OCI-LY1 (cell line): Measurements from ENCODE around the gene TNFRSF11A.

ENCODE experiments used
- H2AFZ ChIP-seq: fragments of 200-600 bp; sonication (generic), shearing (Covaris generic); 2 replicates; pipeline ENCODE4 v1.6.0; 2014; ENCODE audit warnings: antibody characterized with exemption, mild to moderate bottlenecking, low read length
- H3F3A ChIP-seq: fragments of 200-600 bp; sonication (generic), shearing (Covaris generic); 2 replicates; pipeline ENCODE4 v1.6.0; 2014; ENCODE audit warnings: mild to moderate bottlenecking, antibody characterized with exemption, low read length, moderate library complexity; ENCODE audit not compliant: insufficient read depth
- H3K27ac ChIP-seq: fragments of 200-600 bp; sonication (generic); 2 replicates; pipeline ENCODE4 v1.5.1; 2014; ENCODE audit warnings: low read length, mixed run types, mild to moderate bottlenecking, low read depth; ENCODE audit not compliant: poor library complexity, severe bottlenecking
- H3K27me3 ChIP-seq: fragments of 200-600 bp; sonication (generic); 2 replicates; pipeline ENCODE4 v1.6.0; 2014; ENCODE audit warnings: antibody characterized with exemption, mild to moderate bottlenecking, low read length, moderate library complexity; ENCODE audit not compliant: insufficient read depth
- H3K36me3 ChIP-seq: fragments of 200-600 bp; sonication (generic); 2 replicates; pipeline ENCODE4 v1.6.1; 2014; ENCODE audit warnings: mild to moderate bottlenecking, antibody characterized with exemption, low read length, moderate library complexity, mixed read lengths; ENCODE audit not compliant: insufficient read depth
- H3K4me1 ChIP-seq: fragments of 200-600 bp; sonication (generic); 2 replicates; pipeline ENCODE4 v1.5.1; 2014; ENCODE audit warnings: mild to moderate bottlenecking, low read length, moderate library complexity; ENCODE audit not compliant: insufficient read depth, severe bottlenecking
- H3K4me2 ChIP-seq: fragments of 200-600 bp; sonication (generic), shearing (Covaris generic); 2 replicates; pipeline ENCODE4 v1.6.1; 2014; ENCODE audit warnings: low read length
- H3K4me3 ChIP-seq: fragments of 200-600 bp; sonication (generic); 2 replicates; pipeline ENCODE4 v1.5.1; 2014; ENCODE audit warnings: low read length, low read depth, mild to moderate bottlenecking, mixed read lengths; ENCODE audit not compliant: poor library complexity, severe bottlenecking
- H3K79me2 ChIP-seq: fragments of 200-600 bp; shearing (Covaris generic); 2 replicates; pipeline ENCODE4 v1.6.1; 2016; ENCODE audit warnings: mixed run types, low read length, mixed read lengths; ENCODE audit not compliant: insufficient read depth
- H3K9ac ChIP-seq: fragments of 200-600 bp; sonication (generic), shearing (Covaris generic); 2 replicates; pipeline ENCODE4 v1.6.1; 2014; ENCODE audit warnings: mild to moderate bottlenecking, low read length, mixed read lengths
- H3K9me2 ChIP-seq: fragments of 200-600 bp; sonication (generic), shearing (Covaris generic); 2 replicates; pipeline ENCODE4 v1.6.1; 2014; ENCODE audit warnings: low read depth, mild to moderate bottlenecking, low read length, mixed read lengths
- H3K9me3 ChIP-seq: fragments of 200-600 bp; shearing (Covaris generic); 2 replicates; pipeline ENCODE4 v1.6.1; 2014; ENCODE audit warnings: low read length, mixed read lengths
- H4K20me1 ChIP-seq: fragments of 200-600 bp; sonication (generic), shearing (Covaris generic); 2 replicates; pipeline ENCODE4 v1.6.0; 2016; ENCODE audit warnings: mild to moderate bottlenecking, low read length; ENCODE audit not compliant: insufficient read depth
- CTCF ChIP-seq: fragments of 200-600 bp; sonication (generic), shearing (Covaris generic); IDR thresholded peaks from 2 replicates; pipeline ENCODE4 v1.5.1; 2017; ENCODE audit warnings: mild to moderate bottlenecking, antibody characterized with exemption, low read length, moderate library complexity, mixed read lengths
- EZH2 ChIP-seq: fragments of 200-600 bp; sonication (generic), shearing (Covaris generic); IDR thresholded peaks from 2 replicates; pipeline ENCODE4 v1.8.0; 2017; ENCODE audit warnings: borderline replicate concordance, mixed run types, mild to moderate bottlenecking, antibody characterized with exemption, low read length, moderate library complexity, mixed read lengths

The TNFRSF11A gene

GRCh38 chr18:62418258-62418657, 93.1 kb downstream of the TNFRSF11A start:
- H3K79me2 ChIP-seq: no peaks in the 10 kb centered on the region
- H3K4me3 ChIP-seq: no peak overlapping the region
- H2AFZ ChIP-seq: no peak overlapping the region
- no peaks in the 10 kb centered on the region for H3K27me3 ChIP-seq
- no peaks in the 10 kb centered on the region for H3K36me3 ChIP-seq
- H3K9me2 ChIP-seq: no peaks in the 10 kb centered on the region
- no peaks in the 10 kb centered on the region for H4K20me1 ChIP-seq
- H3K27ac ChIP-seq: no peak overlapping the region
- peaks cover 7% of the 10 kb centered on the region for H3K4me1 ChIP-seq
- H3K9me3 ChIP-seq: no peaks in the 10 kb centered on the region
- no peaks in the 10 kb centered on the region for H3F3A ChIP-seq
- no peak overlapping the region for H3K9ac ChIP-seq
- TF ChIP-seq EZH2 (no peak), CTCF (no peak)
- H3K4me2 ChIP-seq: no peak overlapping the region

- no peak overlapping the region for H3K27ac ChIP-seq
- no peak overlapping the region for H2AFZ ChIP-seq
Observed at GRCh38 chr18:62420151-62420512, 95.0 kb downstream of the TNFRSF11A start.

GRCh38 chr18:62420513-62421209, 95.6 kb downstream of the TNFRSF11A start:
- no peak overlapping the region for H3K9ac ChIP-seq
- no peak overlapping the region for H3K27ac ChIP-seq
- H3K4me2 ChIP-seq: peak overlapping the region; percentile 30; the same call in 1 of the 2 replicates
- H3K9me3 ChIP-seq: no peaks in the 10 kb centered on the region
- H4K20me1 ChIP-seq: no peaks in the 10 kb centered on the region
- H3F3A ChIP-seq: no peaks in the 10 kb centered on the region
- H3K27me3 ChIP-seq: no peaks in the 10 kb centered on the region
- H3K79me2 ChIP-seq: no peaks in the 10 kb centered on the region
- no peaks in the 10 kb centered on the region for H3K9me2 ChIP-seq
- no peaks in the 10 kb centered on the region for H3K36me3 ChIP-seq
- no peak overlapping the region for H2AFZ ChIP-seq
- TF ChIP-seq CTCF: no peak
- TF ChIP-seq EZH2: no peak
- peaks cover 7% of the 10 kb centered on the region for H3K4me1 ChIP-seq
- no peak overlapping the region for H3K4me3 ChIP-seq

More at GRCh38 chr18:62420151-62420512, 95.0 kb downstream of the TNFRSF11A start:
- no peaks in the 10 kb centered on the region for H3K36me3 ChIP-seq
- no peaks in the 10 kb centered on the region for H3F3A ChIP-seq
- H3K4me1 ChIP-seq: peaks cover 7% of the 10 kb centered on the region
- no peak overlapping the region for H3K4me3 ChIP-seq
- H3K4me2 ChIP-seq: peak overlapping the region; percentile 30; the same call in 1 of the 2 replicates
- H3K9ac ChIP-seq: no peak overlapping the region
- H3K27me3 ChIP-seq: no peaks in the 10 kb centered on the region
- no peak for TF ChIP-seq EZH2
- no peak for TF ChIP-seq CTCF
- no peaks in the 10 kb centered on the region for H3K9me3 ChIP-seq
- no peaks in the 10 kb centered on the region for H3K9me2 ChIP-seq
- H3K79me2 ChIP-seq: no peaks in the 10 kb centered on the region
- no peaks in the 10 kb centered on the region for H4K20me1 ChIP-seq
